Neural progenitor cell (in vitro differentiated cells): ENCODE measurements around the gene PBX1. TPM values are rescaled to one million over a fixed set of nuclear protein-coding genes. Genes with fewer than 3 reads are reported as not detected.

Experiments used
- DNase-seq: peaks from one replicate; pipeline ENCODE4 v3.0.0-alpha.2; 2016; ENCODE audit warnings: low spot score
- H2AFZ ChIP-seq: fragments of 200-600 bp; sonication (generic); replicated peaks from 2 replicates; pipeline ENCODE4 v1.6.1; 2016; ENCODE audit warnings: antibody characterized with exemption
- H3F3A ChIP-seq: fragments of 200-600 bp; sonication (generic); 2 replicates; pipeline ENCODE4 v1.6.1; 2016; ENCODE audit warnings: antibody characterized with exemption, low read depth
- H3K27ac ChIP-seq: fragments of 200-600 bp; sonication (generic); 2 replicates; pipeline ENCODE4 v1.5.1; 2016; ENCODE audit warnings: mild to moderate bottlenecking
- H3K27me3 ChIP-seq: fragments of 200-600 bp; sonication (generic); 2 replicates; pipeline ENCODE4 v1.6.1; 2016; ENCODE audit warnings: mild to moderate bottlenecking, moderate library complexity
- H3K36me3 ChIP-seq: fragments of 200-600 bp; sonication (generic); 2 replicates; pipeline ENCODE4 v1.5.1; 2016
- H3K4me1 ChIP-seq: fragments of 200-600 bp; sonication (generic); 2 replicates; pipeline ENCODE4 v1.6.1; 2016; ENCODE audit warnings: mixed run types
- H3K4me2 ChIP-seq: fragments of 200-600 bp; sonication (generic); 2 replicates; pipeline ENCODE4 v1.6.1; 2016
- H3K4me3 ChIP-seq: fragments of 200-600 bp; sonication (generic); 2 replicates; pipeline ENCODE4 v1.5.1; 2016
- H3K79me2 ChIP-seq: fragments of 200-600 bp; sonication (generic); 2 replicates; pipeline ENCODE4 v1.6.1; 2016; ENCODE audit warnings: low read depth
- H3K9ac ChIP-seq: fragments of 200-600 bp; sonication (generic); 2 replicates; pipeline ENCODE4 v1.6.1; 2016
- H3K9me3 ChIP-seq: fragments of 200-600 bp; sonication (generic); 2 replicates; pipeline ENCODE4 v1.5.1; 2016; ENCODE audit warnings: low read depth
- H4K20me1 ChIP-seq: fragments of 200-600 bp; sonication (generic); 2 replicates; pipeline ENCODE4 v1.6.1; 2016; ENCODE audit warnings: low read depth
- H3K27ac Mint-ChIP-seq: 3 replicates; pipeline ENCODE4 v1.8.0; 2021; ENCODE audit warnings: mixed read lengths
- H3K27me3 Mint-ChIP-seq: 2 replicates; pipeline ENCODE4 v1.8.0; 2022; ENCODE audit warnings: low read depth, mild to moderate bottlenecking, inconsistent platforms, moderate library complexity, mixed read lengths; ENCODE audit not compliant: insufficient read depth
- H3K36me3 Mint-ChIP-seq: 3 replicates; pipeline ENCODE4 v1.8.0; 2021; ENCODE audit warnings: mixed read lengths
- H3K4me1 Mint-ChIP-seq: 3 replicates; pipeline ENCODE4 v1.8.0; 2021; ENCODE audit warnings: mixed read lengths
- H3K4me3 Mint-ChIP-seq: 3 replicates; pipeline ENCODE4 v1.8.0; 2021; ENCODE audit warnings: mild to moderate bottlenecking, moderate library complexity, mixed read lengths
- H3K9me3 Mint-ChIP-seq: 3 replicates; pipeline ENCODE4 v1.8.0; 2020; ENCODE audit warnings: mixed read lengths
- CTCF ChIP-seq: fragments of 200-600 bp; sonication (generic); IDR thresholded peaks from 2 replicates; pipeline ENCODE4 v1.5.1; 2017; ENCODE audit warnings: antibody characterized with exemption, mild to moderate bottlenecking
- EZH2 ChIP-seq: fragments of 200-600 bp; sonication (generic); IDR thresholded peaks from 2 replicates; pipeline ENCODE4 v1.6.1; 2017; ENCODE audit warnings: antibody characterized with exemption, mild to moderate bottlenecking, moderate library complexity
- EZH2phosphoT487 ChIP-seq: fragments of 200-600 bp; sonication (generic); IDR thresholded peaks from 2 replicates; pipeline ENCODE4 v1.6.1; 2017; ENCODE audit warnings: antibody characterized with exemption
- total RNA-seq: library from RNA; depleted of rRNA; stranded (reverse); fragments of >200 nt; gene quantifications from 2 replicates; pipeline ENCODE4 v1.2.3, GENCODE V29; 2015; ENCODE audit warnings: low replicate concordance

The PBX1 gene
- total RNA-seq, 1 donor from 2014 or later = 91.1 TPM

- peak; percentile 20 for DNase-seq
- Histone ChIP-seq H3K9me3 (no peaks in the 10 kb centered on the region), H3K27ac (no peak overlapping the region), H3K4me2 (no peak overlapping the region), H3K79me2 (peaks cover 100% of the 10 kb centered on the region), H3K4me1 (peaks cover 4% of the 10 kb centered on the region), H3F3A (no peaks in the 10 kb centered on the region), H4K20me1 (peaks cover 76% of the 10 kb centered on the region), H2AFZ (no peak overlapping the region), H3K4me3 (no peak overlapping the region), H3K9ac (no peak overlapping the region), H3K36me3 (no peaks in the 10 kb centered on the region), H3K27me3 (no peaks in the 10 kb centered on the region)
- Mint-ChIP-seq H3K4me1 (peaks cover 10% of the 10 kb centered on the region), H3K27me3 (no peaks in the 10 kb centered on the region), H3K9me3 (no peaks in the 10 kb centered on the region), H3K36me3 (peaks cover 12% of the 10 kb centered on the region), H3K27ac (no peak overlapping the region), H3K4me3 (no peak overlapping the region)
- TF ChIP-seq CTCF (peak; percentile 8), EZH2 (no peak), EZH2phosphoT487 (no peak)
Observed at GRCh38 chr1:164662462-164662861, 103.5 kb downstream of the PBX1 start.

- H3K27me3 Mint-ChIP-seq = no peaks in the 10 kb centered on the region
- Histone ChIP-seq H3K4me2 (no peak overlapping the region), H3K36me3 (no peaks in the 10 kb centered on the region), H3K27me3 (no peaks in the 10 kb centered on the region), H3K4me1 (peaks cover 4% of the 10 kb centered on the region), H2AFZ (no peak overlapping the region), H3K4me3 (no peak overlapping the region), H3K79me2 (peaks cover 100% of the 10 kb centered on the region), H3K9ac (no peak overlapping the region), H3F3A (no peaks in the 10 kb centered on the region), H3K27ac (no peak overlapping the region), H4K20me1 (peaks cover 71% of the 10 kb centered on the region), H3K9me3 (no peaks in the 10 kb centered on the region)
- no peaks in the 10 kb centered on the region for H3K9me3 Mint-ChIP-seq
- H3K4me1 Mint-ChIP-seq = peaks cover 10% of the 10 kb centered on the region
- H3K27ac Mint-ChIP-seq = no peak overlapping the region
- no peak for DNase-seq
- TF ChIP-seq EZH2 (no peak), CTCF (no peak), EZH2phosphoT487 (no peak)
- no peak overlapping the region for H3K4me3 Mint-ChIP-seq
- peaks cover 12% of the 10 kb centered on the region for H3K36me3 Mint-ChIP-seq
Observed at GRCh38 chr1:164662955-164663354, 104.0 kb downstream of the PBX1 start.

DNA sequence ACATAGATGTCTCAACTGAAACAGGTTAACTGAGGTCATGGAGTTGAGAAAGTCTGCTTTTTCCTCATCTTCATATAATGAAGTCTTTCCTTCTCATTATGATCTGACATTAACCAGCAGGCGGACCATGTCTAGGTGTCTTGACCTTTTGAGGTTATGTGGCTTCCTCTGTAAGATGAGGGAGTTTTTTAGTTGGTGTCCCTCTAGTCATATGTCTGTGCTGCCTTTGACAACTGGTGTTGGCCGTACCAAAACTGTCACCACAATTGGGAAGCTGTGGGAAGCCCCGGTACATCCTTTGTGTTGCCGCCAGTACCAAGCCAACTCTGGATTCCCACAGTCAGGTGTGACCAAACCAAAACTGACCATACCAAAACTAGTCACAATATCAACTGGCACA is 105.1 kb downstream of the PBX1 start:
- H3K4me2 ChIP-seq = no peak overlapping the region
- no peak for DNase-seq
- peaks cover 4% of the 10 kb centered on the region for H3K9me3 Mint-ChIP-seq
- H3K36me3 ChIP-seq = no peaks in the 10 kb centered on the region
- H3K4me1 Mint-ChIP-seq = peaks cover 10% of the 10 kb centered on the region
- no peaks in the 10 kb centered on the region for H3K27me3 Mint-ChIP-seq
- H3F3A ChIP-seq = no peaks in the 10 kb centered on the region
- H3K9me3 ChIP-seq = no peaks in the 10 kb centered on the region
- peaks cover 60% of the 10 kb centered on the region for H4K20me1 ChIP-seq
- H3K4me1 ChIP-seq = peaks cover 4% of the 10 kb centered on the region
- no peak overlapping the region for H3K27ac Mint-ChIP-seq
- peaks cover 16% of the 10 kb centered on the region for H3K36me3 Mint-ChIP-seq
- no peak overlapping the region for H2AFZ ChIP-seq
- H3K4me3 Mint-ChIP-seq = no peak overlapping the region
- H3K9ac ChIP-seq = no peak overlapping the region
- H3K27ac ChIP-seq = no peak overlapping the region
- H3K4me3 ChIP-seq = no peak overlapping the region
- peaks cover 100% of the 10 kb centered on the region for H3K79me2 ChIP-seq
- no peak for TF ChIP-seq EZH2
- no peak for TF ChIP-seq EZH2phosphoT487
- TF ChIP-seq CTCF = no peak
- no peaks in the 10 kb centered on the region for H3K27me3 ChIP-seq
